Suppressor macrophage (primary cell): ENCODE results near the gene ICA1.
A peak's percentile ranks its signal among the peaks of the same experiment; 100 is the strongest.
"Not testable (repeated sequence)": the region's sequence is repeated elsewhere in the genome, so short reads cannot be mapped to it uniquely, and the experiment has no call there.

Experiments
- DNase-seq, 4 experiments: peaks; one replicate each; pipeline ENCODE4 v3.0.0-alpha.2; 2020 to 2022
- total RNA-seq, 17 experiments: gene quantifications; one replicate each; lab custom pipeline; 2026; ENCODE audit warnings: mixed read lengths in 6 of 17, inconsistent platforms in 3 of 17; lab: John Stamatoyannopoulos, UW

ICA1 gene
- total RNA-seq: 2.7 to 20.1 (median 10.5) reads per million in 17 experiments

- DNase-seq: peak; percentile 64 to 88 (median 78)
Measured at GRCh38 chr7:8261711-8262695, at the start of gene ICA1. Gene ICA1 (minus strand): TSS chr7:8262167. CDS start chr7:8235926, 26,241 bp downstream.

- DNase-seq: no peak
Measured at GRCh38 chr7:8310876-8311275, 48.9 kb upstream of the ICA1 start.

- DNase-seq: no peak
Measured at GRCh38 chr7:8305625-8306388, 43.8 kb upstream of the ICA1 start.

GRCh38 chr7:8305104-8305503 lies 43.1 kb upstream of the ICA1 start:
- no peak for DNase-seq

GRCh38 chr7:8303904-8304528 lies 42.0 kb upstream of the ICA1 start:
- DNase-seq: no peak

- DNase-seq: not testable (repeated sequence)
Measured at GRCh38 chr7:8297023-8297422, 35.1 kb upstream of the ICA1 start.

- DNase-seq: no peak
Measured at GRCh38 chr7:8296362-8296659, 34.3 kb upstream of the ICA1 start.

- DNase-seq: peak; percentile 69 to 91 (median 82)
Measured at GRCh38 chr7:8295638-8296361, 33.8 kb upstream of the ICA1 start.

- no peak for DNase-seq
Measured at GRCh38 chr7:8291397-8292141, 29.6 kb upstream of the ICA1 start.

- DNase-seq: no peak
Measured at GRCh38 chr7:8290645-8291308, 28.8 kb upstream of the ICA1 start.

GRCh38 chr7:8286118-8286517 lies 24.2 kb upstream of the ICA1 start:
- no peak for DNase-seq

- DNase-seq: no peak
Measured at GRCh38 chr7:8285155-8285554, 23.2 kb upstream of the ICA1 start.

- DNase-seq: no peak
Measured at GRCh38 chr7:8284606-8285005, 22.6 kb upstream of the ICA1 start.

GRCh38 chr7:8283968-8284367 lies 22.0 kb upstream of the ICA1 start:
- DNase-seq: no peak

GRCh38 chr7:8282871-8283270 lies 20.9 kb upstream of the ICA1 start:
- DNase-seq: no peak

- no peak for DNase-seq
Measured at GRCh38 chr7:8282162-8282561, 20.2 kb upstream of the ICA1 start.

- no peak for DNase-seq
Measured at GRCh38 chr7:8278183-8278582, 16.2 kb upstream of the ICA1 start.

- DNase-seq: peak in 3 of 4 experiments; percentile 17 to 31 (median 19)
Measured at GRCh38 chr7:8277394-8277982, 15.5 kb upstream of the ICA1 start.

- no peak for DNase-seq
Measured at GRCh38 chr7:8274589-8274988, 12.6 kb upstream of the ICA1 start.

- DNase-seq: no peak
Measured at GRCh38 chr7:8271960-8272359, 10.0 kb upstream of the ICA1 start.

- DNase-seq: peak in 2 of 4 experiments; percentile 12 to 17
Measured at GRCh38 chr7:8263048-8263447, 1.1 kb upstream of the ICA1 start.
